Thoracic aorta (tissue), 2 donors: ENCODE data around the gene RANBP17. TPM values are rescaled to one million over a fixed set of nuclear protein-coding genes. Genes with fewer than 3 reads are reported as not detected.

Source experiments
- ATAC-seq: fragments of 150-250 bp; one replicate; pipeline ENCODE4 v1.8.0; 2017; ENCODE audit warnings: low read depth; ENCODE audit not compliant: insufficient number of reproducible peaks, low FRiP score
- DNase-seq: peaks from one replicate; pipeline ENCODE4 v3.0.0-alpha.2; 2020; ENCODE audit warnings: low spot score
- H3K27ac ChIP-seq, 2 donors: fragments of 200-600 bp; sonication (generic); 1 replicate in 1 of 2; 2 replicates in 1 of 2; pipeline ENCODE4 v1.5.1; 2016; ENCODE audit warnings: mild to moderate bottlenecking in 2 of 2, moderate library complexity in 2 of 2
- H3K27me3 ChIP-seq: fragments of 200-600 bp; sonication (generic); replicated peaks from 2 replicates; pipeline ENCODE4 v1.6.0; 2016; ENCODE audit warnings: mild to moderate bottlenecking; ENCODE audit not compliant: insufficient read depth
- H3K36me3 ChIP-seq: fragments of 200-600 bp; sonication (generic); one replicate; pipeline ENCODE4 v1.5.1; 2016
- H3K4me1 ChIP-seq, 2 donors: fragments of 200-600 bp; sonication (generic); 1 replicate in 1 of 2; 2 replicates in 1 of 2; pipeline versions ENCODE4 v1.5.1 to v1.6.0; 2016; ENCODE audit warnings: low read depth in 2 of 2, mild to moderate bottlenecking in 1 of 2; ENCODE audit not compliant: control insufficient read depth in 1 of 2
- H3K4me3 ChIP-seq: fragments of 200-600 bp; sonication (generic); 2 replicates; pipeline ENCODE4 v1.5.1; 2016; ENCODE audit warnings: mild to moderate bottlenecking
- H3K9me3 ChIP-seq: fragments of 200-600 bp; sonication (generic); 2 replicates; pipeline ENCODE4 v1.5.1; 2016
- CTCF ChIP-seq: fragments of 200-600 bp; sonication (generic); IDR thresholded peaks from one replicate; pipeline ENCODE4 v1.5.1; 2019; ENCODE audit warnings: antibody characterized with exemption
- total RNA-seq, 2 donors: library from RNA; depleted of rRNA; stranded (reverse); fragments of >200 nt; gene quantifications; one replicate each; pipeline versions ENCODE4 v1.1.0 to v1.2.3, GENCODE V29; 2016

RANBP17 gene
- total RNA-seq, 2 donors from 2014 or later: 8.4 to 31.1 TPM

- no peaks in the 10 kb centered on the region for H3K36me3 ChIP-seq
- no peaks in the 10 kb centered on the region for H3K4me1 ChIP-seq
- no peak for TF ChIP-seq CTCF
- no peak overlapping the region for H3K4me3 ChIP-seq
- no peak overlapping the region for H3K27ac ChIP-seq
- H3K9me3 ChIP-seq: no peaks in the 10 kb centered on the region
- ATAC-seq (no peak), DNase-seq (no peak)
- no peaks in the 10 kb centered on the region for H3K27me3 ChIP-seq
Observed at GRCh38 chr5:170892196-170892595, 30.4 kb downstream of the RANBP17 start.

- Histone ChIP-seq H3K27ac (no peak overlapping the region), H3K9me3 (no peaks in the 10 kb centered on the region), H3K36me3 (no peaks in the 10 kb centered on the region), H3K4me1 (no peaks in the 10 kb centered on the region), H3K4me3 (no peak overlapping the region), H3K27me3 (no peaks in the 10 kb centered on the region)
- TF ChIP-seq CTCF: no peak
- no peak for DNase-seq
- no peak for ATAC-seq
Observed at GRCh38 chr5:170894665-170895064, 32.8 kb downstream of the RANBP17 start.

- no peaks in the 10 kb centered on the region for H3K4me1 ChIP-seq
- H3K36me3 ChIP-seq: no peaks in the 10 kb centered on the region
- no peak for ATAC-seq
- no peak overlapping the region for H3K4me3 ChIP-seq
- H3K27me3 ChIP-seq: no peaks in the 10 kb centered on the region
- H3K9me3 ChIP-seq: no peaks in the 10 kb centered on the region
- no peak overlapping the region for H3K27ac ChIP-seq
- no peak for TF ChIP-seq CTCF
- DNase-seq: no peak
Observed at GRCh38 chr5:170896779-170897178, 35.0 kb downstream of the RANBP17 start.

- no peak for TF ChIP-seq CTCF
Observed at GRCh38 chr5:170903075-170903474, 41.3 kb downstream of the RANBP17 start.

GRCh38 chr5:170907758-170908157 is 45.9 kb downstream of the RANBP17 start:
- Histone ChIP-seq H3K4me3 (no peak overlapping the region), H3K4me1 (no peaks in the 10 kb centered on the region), H3K27ac (no peak overlapping the region), H3K27me3 (no peaks in the 10 kb centered on the region), H3K36me3 (no peaks in the 10 kb centered on the region), H3K9me3 (no peaks in the 10 kb centered on the region)
- ATAC-seq (no peak), DNase-seq (no peak)
- TF ChIP-seq CTCF: no peak

More at GRCh38 chr5:170903075-170903474, 41.3 kb downstream of the RANBP17 start:
- no peak overlapping the region for H3K27ac ChIP-seq
- H3K36me3 ChIP-seq: no peaks in the 10 kb centered on the region
- H3K9me3 ChIP-seq: no peaks in the 10 kb centered on the region
- H3K27me3 ChIP-seq: no peaks in the 10 kb centered on the region
- H3K4me1 ChIP-seq: no peaks in the 10 kb centered on the region
- DNase-seq (no peak), ATAC-seq (no peak)
- H3K4me3 ChIP-seq: no peak overlapping the region
